ENCODE results near the gene ADAMTSL3. TPM values are rescaled to one million over a fixed set of nuclear protein-coding genes. Genes with fewer than 3 reads are reported as not detected.

ADAMTSL3 gene
- polyA plus RNA-seq, 1 of the 3 experiments (the other 2 are of a cell fraction): 0.02 TPM

GRCh38 chr15:83682476-83683088 lies 28.7 kb downstream of the ADAMTSL3 start:
- no peak overlapping the region for H2AFZ ChIP-seq (ENCODE audit: low read depth)
- TF ChIP-seq RXRA (IDR thresholded peaks at IDR 0.05; ENCODE audit: borderline replicate concordance, low read depth) (no peak), ELF1 (IDR thresholded peaks at IDR 0.05) (no peak)
- H3K79me2 ChIP-seq (ENCODE audit: insufficient read depth): no peaks in the 10 kb centered on the region
- no peaks in the 10 kb centered on the region for H3K9me2 ChIP-seq
- H3K4me3 ChIP-seq (ENCODE audit: low read depth in 2 of 2, low read length in 1 of 2): no peak overlapping the region
- H3K27me3 ChIP-seq (ENCODE audit: insufficient read depth): no peaks in the 10 kb centered on the region; the same call in 1 of the 2 replicates
- no peaks in the 10 kb centered on the region for H3K4me1 ChIP-seq (ENCODE audit: control insufficient read depth in 1 of 2, insufficient read depth in 2 of 2, low read depth in 1 of 2, low read length in 1 of 2)
- WGBS (ENCODE audit: low lambda C conversion rate): 2% methylated on average over 3 of the region's 3 CpGs
- H3F3A ChIP-seq (replicated peaks; ENCODE audit: insufficient read depth): no peaks in the 10 kb centered on the region
- H3K27ac ChIP-seq (ENCODE audit: low read depth in 2 of 2, low read length in 1 of 2): no peak overlapping the region
- ChIA-PET CTCF (no interaction called here), POLR2A (no interaction called here)
- no peaks in the 10 kb centered on the region for H3K36me3 ChIP-seq (replicated peaks in 1 of 2; ENCODE audit: control insufficient read depth in 1 of 2, insufficient read depth in 2 of 2, low read length in 1 of 2)
- H3K9ac ChIP-seq: no peak overlapping the region
- H3K4me2 ChIP-seq: no peak overlapping the region
- DNase-seq: no peak
- no peaks in the 10 kb centered on the region for H3K9me3 ChIP-seq
- H4K20me1 ChIP-seq (ENCODE audit: insufficient read depth): no peaks in the 10 kb centered on the region

GRCh38 chr15:83685916-83686332 lies 32.0 kb downstream of the ADAMTSL3 start:
- Histone ChIP-seq H3K9ac (no peak overlapping the region), H3K9me2 (no peaks in the 10 kb centered on the region), H3K27me3 (ENCODE audit: insufficient read depth) (no peaks in the 10 kb centered on the region; the same call in 1 of the 2 replicates), H3K36me3 (replicated peaks in 1 of 2; ENCODE audit: control insufficient read depth in 1 of 2, insufficient read depth in 2 of 2, low read length in 1 of 2) (no peaks in the 10 kb centered on the region), H2AFZ (ENCODE audit: low read depth) (no peak overlapping the region), H4K20me1 (ENCODE audit: insufficient read depth) (no peaks in the 10 kb centered on the region), H3K27ac (ENCODE audit: low read depth in 2 of 2, low read length in 1 of 2) (no peak overlapping the region), H3K9me3 (no peaks in the 10 kb centered on the region), H3K4me3 (ENCODE audit: low read depth in 2 of 2, low read length in 1 of 2) (no peak overlapping the region), H3K4me1 (ENCODE audit: control insufficient read depth in 1 of 2, insufficient read depth in 2 of 2, low read depth in 1 of 2, low read length in 1 of 2) (no peaks in the 10 kb centered on the region), H3F3A (replicated peaks; ENCODE audit: insufficient read depth) (no peaks in the 10 kb centered on the region), H3K79me2 (ENCODE audit: insufficient read depth) (no peaks in the 10 kb centered on the region), H3K4me2 (no peak overlapping the region; the same call in 1 of the 2 replicates)
- no peak for DNase-seq
- no peak for TF ChIP-seq GATA2 (CRISPR knock-in tag; IDR thresholded peaks at IDR 0.05)
- no peak for TF ChIP-seq ELF1 (IDR thresholded peaks at IDR 0.05)
- TF ChIP-seq POLR2AphosphoS5 (IDR thresholded peaks at IDR 0.05; ENCODE audit: low read depth, low read length): no peak
- TF ChIP-seq FOSL2 (IDR thresholded peaks at IDR 0.05; ENCODE audit: borderline replicate concordance, low read depth): no peak
- TF ChIP-seq NFIC (IDR thresholded peaks at IDR 0.05; ENCODE audit: borderline replicate concordance): no peak
- no peak for TF ChIP-seq RFX5 (IDR thresholded peaks at IDR 0.05; ENCODE audit: low read length)
- no peak for TF ChIP-seq MEF2A (IDR thresholded peaks at IDR 0.05; ENCODE audit: borderline replicate concordance, low read depth)
- TF ChIP-seq PBX3 (IDR thresholded peaks at IDR 0.05): no peak
- TF ChIP-seq RCOR1 (IDR thresholded peaks at IDR 0.05; ENCODE audit: low read length): no peak
- no peak for TF ChIP-seq IRF3 (IDR thresholded peaks at IDR 0.05; ENCODE audit: low read depth, low read length)
- no peak for TF ChIP-seq MXI1 (IDR thresholded peaks at IDR 0.05; ENCODE audit: low read depth, low read length)
- TF ChIP-seq FOXM1 (IDR thresholded peaks at IDR 0.05; ENCODE audit: low read depth): no peak
- TF ChIP-seq RXRA (IDR thresholded peaks at IDR 0.05; ENCODE audit: borderline replicate concordance, low read depth): no peak
- no peak for TF ChIP-seq SIN3A (IDR thresholded peaks at IDR 0.05; ENCODE audit: borderline replicate concordance, low read depth, low read length)
- TF ChIP-seq EP300 (IDR thresholded peaks at IDR 0.05; ENCODE audit: borderline replicate concordance in 1 of 2, low read depth in 1 of 2, low read length in 1 of 2): no peak
- no peak for TF ChIP-seq CHD2 (IDR thresholded peaks at IDR 0.05; ENCODE audit: low read length, partially characterized antibody)
- TF ChIP-seq GABPA (IDR thresholded peaks at IDR 0.05; ENCODE audit: low read depth): no peak
- TF ChIP-seq SMC3 (IDR thresholded peaks at IDR 0.05; ENCODE audit: low read depth, low read length): no peak
- TF ChIP-seq YY1 (IDR thresholded peaks at IDR 0.05; ENCODE audit: low read depth): no peak
- ChIA-PET POLR2A (no interaction called here), CTCF (interaction anchor here (1.3 kb wide), 1 partner anchor 151 kb away, joined by 3 read pairs; no protein-coding TSS in a partner anchor)
- 24% methylated on average over 9 of the region's 9 CpGs for WGBS (ENCODE audit: low lambda C conversion rate)

Data from SK-N-SH (cell line).